NT2/D1 (cell line): ENCODE results near the gene AFF1.

Source experiments
- DNase-seq: peaks from one replicate; pipeline ENCODE4 v3.0.0-alpha.2; 2011; ENCODE audit warnings: low read depth, low spot score
- H3K27me3 ChIP-seq: 2 replicates; pipeline ENCODE4 v1.6.0; 2011; ENCODE audit warnings: mild to moderate bottlenecking; ENCODE audit not compliant: insufficient read length, insufficient read depth
- H3K36me3 ChIP-seq: 2 replicates; pipeline ENCODE4 v1.6.1; 2011; ENCODE audit warnings: mild to moderate bottlenecking, low read length, mixed read lengths; ENCODE audit not compliant: insufficient read depth, insufficient read length
- H3K4me1 ChIP-seq: 2 replicates; pipeline ENCODE4 v1.5.1; 2011; ENCODE audit not compliant: insufficient read depth, insufficient read length
- H3K4me3 ChIP-seq: 2 replicates; pipeline ENCODE4 v1.5.1; 2011; ENCODE audit warnings: low read depth; ENCODE audit not compliant: insufficient read length
- H3K9ac ChIP-seq: 2 replicates; pipeline ENCODE4 v1.6.0; 2011; ENCODE audit warnings: low read depth; ENCODE audit not compliant: insufficient read length
- H3K9me3 ChIP-seq: 2 replicates; pipeline ENCODE4 v1.5.1; 2011; ENCODE audit warnings: mild to moderate bottlenecking, low read length; ENCODE audit not compliant: insufficient read depth
- SUZ12 ChIP-seq: IDR thresholded peaks from 2 replicates; pipeline ENCODE4 v1.6.1; 2011; ENCODE audit not compliant: insufficient read length, insufficient read depth; ENCODE audit errors: extremely low read depth
- YY1 ChIP-seq: IDR thresholded peaks from 2 replicates; pipeline ENCODE4 v1.6.1; 2011; ENCODE audit not compliant: insufficient read length, insufficient read depth
- ZNF274 ChIP-seq: IDR thresholded peaks from 2 replicates; pipeline ENCODE4 v1.6.1; 2011; ENCODE audit warnings: mild to moderate bottlenecking, low read depth, low read length

The AFF1 gene

DNA sequence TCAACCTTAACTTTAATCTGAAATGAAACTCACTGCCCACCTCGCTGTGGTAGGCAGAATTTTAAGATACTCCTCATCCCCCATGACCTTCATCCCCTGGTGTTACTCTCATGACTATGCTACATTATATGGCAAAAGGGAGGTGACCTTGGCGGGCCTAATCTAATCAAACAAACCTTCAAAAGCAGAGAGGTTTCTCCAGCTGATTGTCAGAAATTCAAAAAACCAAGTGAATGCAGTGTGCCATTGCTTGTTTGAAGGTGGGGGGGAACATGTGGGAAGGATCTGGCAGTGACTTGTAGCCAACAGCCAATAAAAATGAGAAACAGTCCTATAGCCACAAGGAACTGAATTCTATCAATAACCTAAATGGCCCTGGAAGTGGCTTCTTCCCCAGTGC lies 237.1 kb downstream of the AFF1 start:
- no peak overlapping the region for H3K9ac ChIP-seq
- H3K27me3 ChIP-seq, result no peaks in the 10 kb centered on the region
- H3K4me1 ChIP-seq, result no peaks in the 10 kb centered on the region
- no peak overlapping the region for H3K4me3 ChIP-seq
- no peak for DNase-seq
- no peaks in the 10 kb centered on the region for H3K9me3 ChIP-seq
- peaks cover 11% of the 10 kb centered on the region for H3K36me3 ChIP-seq
- TF ChIP-seq SUZ12 (no peak), ZNF274 (no peak), YY1 (no peak)

DNA sequence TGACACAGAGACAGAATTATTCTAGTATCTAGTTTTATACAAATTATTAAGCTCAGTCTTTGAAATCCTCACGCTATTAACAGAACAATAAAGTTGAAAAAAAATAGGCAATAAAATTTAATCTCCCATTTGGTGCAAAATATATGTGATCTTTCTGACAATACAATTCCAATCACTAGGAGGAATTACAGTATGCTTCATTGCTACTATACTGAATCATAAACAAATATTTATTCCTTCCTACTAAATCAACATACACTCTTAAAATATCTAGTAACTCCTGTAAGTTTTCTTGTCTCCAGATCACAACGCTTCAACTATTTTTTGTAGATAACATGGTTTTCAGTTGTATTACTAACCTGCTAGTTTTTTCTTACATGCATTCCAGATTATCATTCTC lies 239.9 kb downstream of the AFF1 start:
- TF ChIP-seq SUZ12 (no peak), YY1 (no peak), ZNF274 (no peak)
- Histone ChIP-seq H3K4me3 (no peak overlapping the region), H3K27me3 (no peaks in the 10 kb centered on the region), H3K9ac (no peak overlapping the region), H3K36me3 (peaks cover 7% of the 10 kb centered on the region), H3K9me3 (no peaks in the 10 kb centered on the region), H3K4me1 (no peaks in the 10 kb centered on the region)
- no peak for DNase-seq

- DNase-seq, result no peak
- Histone ChIP-seq H3K27me3 (no peaks in the 10 kb centered on the region), H3K9ac (no peak overlapping the region), H3K4me1 (no peaks in the 10 kb centered on the region), H3K36me3 (no peaks in the 10 kb centered on the region), H3K4me3 (no peak overlapping the region), H3K9me3 (no peaks in the 10 kb centered on the region)
- TF ChIP-seq YY1 (no peak), ZNF274 (no peak), SUZ12 (no peak)
Measured at GRCh38 chr4:87179751-87180150, 244.9 kb downstream of the AFF1 start.

DNA sequence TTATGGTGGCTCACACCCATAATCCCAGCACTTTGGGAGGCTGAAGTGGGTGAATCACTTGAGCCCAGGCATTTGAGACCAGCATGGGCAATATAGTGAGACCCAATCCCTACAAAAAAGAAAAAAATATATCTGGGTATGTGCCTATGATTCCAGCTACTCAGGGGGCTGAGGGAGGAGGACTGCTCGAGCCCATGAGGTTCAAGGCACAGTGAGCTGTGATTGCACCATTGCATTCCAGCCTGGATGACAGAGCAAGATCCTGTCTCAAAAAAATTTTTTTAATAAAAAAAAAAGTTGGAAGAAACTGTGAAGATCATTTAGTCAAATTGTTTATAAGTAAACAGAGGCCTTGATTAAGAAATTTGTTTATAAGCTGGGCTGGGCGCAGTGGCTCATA lies 246.0 kb downstream of the AFF1 start:
- Histone ChIP-seq H3K9me3 (no peaks in the 10 kb centered on the region), H3K9ac (no peak overlapping the region), H3K27me3 (no peaks in the 10 kb centered on the region), H3K36me3 (no peaks in the 10 kb centered on the region), H3K4me3 (no peak overlapping the region), H3K4me1 (no peaks in the 10 kb centered on the region)
- no peak for DNase-seq
- TF ChIP-seq ZNF274 (no peak), SUZ12 (no peak), YY1 (no peak)

DNA sequence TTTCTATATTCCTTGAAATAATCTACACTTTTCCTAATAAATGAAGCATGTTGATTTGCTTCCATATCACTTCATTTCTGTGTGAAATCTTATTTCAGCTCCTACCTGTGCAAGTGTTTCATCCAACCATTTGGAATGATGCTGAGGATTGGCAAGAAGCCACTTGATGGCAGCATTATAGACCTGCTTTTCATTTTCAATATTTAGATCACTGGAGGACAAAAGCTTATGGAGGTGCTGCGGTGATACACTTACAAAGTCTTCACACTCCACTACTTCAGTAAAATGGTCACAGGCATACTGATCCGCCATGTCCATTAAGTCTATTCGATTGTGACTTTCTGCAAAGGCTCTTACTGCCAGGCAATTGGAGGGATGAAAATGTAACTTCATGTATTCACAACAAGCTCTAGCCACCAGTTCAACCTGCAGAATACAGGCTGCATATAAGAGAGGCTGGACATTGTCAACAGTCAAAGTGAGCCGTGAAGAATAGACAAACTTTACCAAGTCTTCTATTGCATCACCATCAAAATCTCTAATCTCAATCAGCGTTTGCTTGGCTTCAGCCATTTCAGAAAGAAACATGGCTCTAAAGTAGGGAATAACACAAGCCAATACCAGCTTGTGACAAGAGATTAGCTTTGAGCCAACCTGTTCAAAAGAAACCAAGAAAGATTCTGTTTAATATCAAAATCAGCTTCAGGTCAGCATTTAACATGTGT lies 250.5 kb downstream of the AFF1 start:
- Histone ChIP-seq H3K4me3 (no peak overlapping the region), H3K9ac (no peak overlapping the region), H3K27me3 (no peaks in the 10 kb centered on the region), H3K4me1 (no peaks in the 10 kb centered on the region), H3K9me3 (no peaks in the 10 kb centered on the region), H3K36me3 (no peaks in the 10 kb centered on the region)
- DNase-seq, result no peak
- no peak for TF ChIP-seq SUZ12
- no peak for TF ChIP-seq YY1
- TF ChIP-seq ZNF274, result no peak

DNA sequence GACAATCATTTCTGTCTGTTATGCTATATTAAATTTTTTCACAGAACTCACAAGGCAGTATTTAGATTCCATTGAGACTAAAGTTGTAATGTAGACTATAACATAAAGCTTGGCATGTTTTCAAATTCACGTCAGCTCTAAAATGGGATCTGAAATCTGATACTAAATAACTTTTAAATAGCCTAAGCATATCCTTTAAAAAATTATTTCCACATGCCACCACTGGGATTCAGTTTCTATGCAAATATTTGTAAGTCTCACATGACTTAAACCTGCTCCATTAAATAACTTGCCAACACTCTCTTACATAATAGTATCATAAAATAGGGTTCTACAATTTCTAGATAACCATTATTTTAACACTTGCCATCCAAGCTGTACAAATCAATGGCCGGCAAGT lies 253.2 kb downstream of the AFF1 start:
- TF ChIP-seq YY1, result no peak
- no peak for TF ChIP-seq ZNF274
- no peak for TF ChIP-seq SUZ12
- Histone ChIP-seq H3K9me3 (no peaks in the 10 kb centered on the region), H3K4me1 (no peaks in the 10 kb centered on the region), H3K4me3 (no peak overlapping the region), H3K27me3 (no peaks in the 10 kb centered on the region), H3K36me3 (no peaks in the 10 kb centered on the region), H3K9ac (no peak overlapping the region)
- no peak for DNase-seq

GRCh38 chr4:87188932-87189331 lies 254.1 kb downstream of the AFF1 start:
- no peaks in the 10 kb centered on the region for H3K36me3 ChIP-seq
- no peaks in the 10 kb centered on the region for H3K4me1 ChIP-seq
- H3K9me3 ChIP-seq, result no peaks in the 10 kb centered on the region
- no peak overlapping the region for H3K9ac ChIP-seq
- DNase-seq, result no peak
- no peaks in the 10 kb centered on the region for H3K27me3 ChIP-seq
- TF ChIP-seq SUZ12 (no peak), YY1 (no peak), ZNF274 (no peak)
- H3K4me3 ChIP-seq, result no peak overlapping the region
